Duodenal mucosa (tissue), 2 donors: ENCODE results near the gene ZNF384.
A peak's percentile ranks its signal among the peaks of the same experiment; 100 is the strongest.

Experiments
- H3K27ac ChIP-seq: one replicate; pipeline ENCODE4 v1.7.0; 2013; ENCODE audit warnings: low read depth, low read length
- H3K27me3 ChIP-seq, 2 donors: one replicate each; pipeline ENCODE4 v1.7.0; 2013; ENCODE audit warnings: low read length in 2 of 2, control low read depth in 1 of 2; ENCODE audit not compliant: insufficient read depth in 2 of 2, control insufficient read depth in 1 of 2
- H3K36me3 ChIP-seq, 2 donors: one replicate each; pipeline ENCODE4 v1.7.0; 2013; ENCODE audit warnings: low read length in 2 of 2, control low read depth in 1 of 2; ENCODE audit not compliant: insufficient read depth in 2 of 2, control insufficient read depth in 1 of 2
- H3K4me1 ChIP-seq, 2 donors: one replicate each; pipeline ENCODE4 v1.7.0; 2013; ENCODE audit warnings: low read length in 2 of 2, control low read depth in 1 of 2; ENCODE audit not compliant: insufficient read depth in 2 of 2, control insufficient read depth in 1 of 2
- H3K4me3 ChIP-seq, 2 donors: one replicate each; pipeline ENCODE4 v1.7.0; 2013; ENCODE audit warnings: low read length in 2 of 2, low read depth in 1 of 2
- H3K9ac ChIP-seq, 2 donors: one replicate each; pipeline ENCODE4 v1.7.0; 2013; ENCODE audit warnings: low read length in 2 of 2, low read depth in 1 of 2
- H3K9me3 ChIP-seq, 2 donors: one replicate each; pipeline ENCODE4 v1.7.0; 2013; ENCODE audit warnings: low read length in 2 of 2, control low read depth in 1 of 2; ENCODE audit not compliant: control insufficient read depth in 1 of 2

Gene ZNF384

DNA sequence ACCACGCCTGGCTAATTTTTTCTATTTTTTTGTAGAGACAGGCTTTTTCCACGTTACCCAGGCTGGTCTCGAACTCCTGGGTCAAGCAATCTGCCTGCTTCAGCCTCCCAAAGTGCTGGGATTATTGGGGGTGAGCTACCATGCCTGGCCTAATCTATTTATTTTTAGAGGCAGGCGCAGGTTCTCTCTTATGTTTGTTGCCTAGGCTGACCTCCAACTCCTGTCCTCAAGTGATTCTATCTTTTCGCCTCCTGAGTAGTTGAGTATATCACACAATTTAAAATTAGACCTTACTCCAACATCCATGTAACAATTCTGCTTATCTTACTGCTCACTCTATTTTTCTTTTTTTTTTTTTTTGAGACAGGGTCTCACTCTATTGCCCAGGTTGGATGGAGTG is 35.2 kb downstream of the ZNF384 start:
- Histone ChIP-seq H3K9me3 (no peaks in the 10 kb centered on the region), H3K27ac (no peak overlapping the region), H3K27me3 (no peaks in the 10 kb centered on the region), H3K36me3 (peaks cover 20 to 62% of the 10 kb centered on the region in 2 donors), H3K9ac (no peak overlapping the region), H3K4me1 (no peaks in the 10 kb centered on the region), H3K4me3 (no peak overlapping the region)

- Histone ChIP-seq H3K9me3 (no peaks in the 10 kb centered on the region), H3K4me3 (no peak overlapping the region), H3K9ac (no peak overlapping the region), H3K27me3 (no peaks in the 10 kb centered on the region), H3K4me1 (no peaks in the 10 kb centered on the region), H3K27ac (no peak overlapping the region), H3K36me3 (peaks cover 20 to 63% of the 10 kb centered on the region in 2 donors)
Observed at GRCh38 chr12:6653342-6653741, 35.8 kb downstream of the ZNF384 start.

- H3K36me3 ChIP-seq: peaks cover 20 to 66% of the 10 kb centered on the region in 2 donors
- no peak overlapping the region for H3K9ac ChIP-seq
- H3K9me3 ChIP-seq: no peaks in the 10 kb centered on the region
- no peaks in the 10 kb centered on the region for H3K4me1 ChIP-seq
- H3K27me3 ChIP-seq: no peaks in the 10 kb centered on the region
- no peak overlapping the region for H3K4me3 ChIP-seq
- H3K27ac ChIP-seq: no peak overlapping the region
Observed at GRCh38 chr12:6652391-6652790, 36.8 kb downstream of the ZNF384 start.

DNA sequence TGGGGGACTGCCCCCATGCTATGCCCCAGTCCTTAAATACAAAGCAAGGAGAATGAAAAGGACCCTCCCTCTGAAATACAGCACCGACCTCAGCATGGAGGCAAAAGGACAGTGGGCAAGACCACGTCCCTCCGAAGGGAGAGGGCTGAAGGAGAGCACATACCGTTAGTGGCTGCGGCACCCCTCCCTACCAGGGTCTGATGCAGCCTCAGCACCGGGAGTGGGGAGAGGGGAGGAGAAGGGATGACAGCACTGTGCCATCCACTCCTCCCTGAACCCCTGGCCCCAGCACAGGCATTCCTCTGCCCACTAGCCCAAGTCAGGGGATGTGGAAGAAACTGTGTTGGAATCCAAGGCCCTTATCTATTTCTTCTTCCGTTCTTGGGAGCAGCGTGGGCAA is 38.3 kb downstream of the ZNF384 start:
- H3K27me3 ChIP-seq: no peaks in the 10 kb centered on the region
- H3K4me1 ChIP-seq: peaks cover 7 to 10% of the 10 kb centered on the region in 2 donors
- no peak overlapping the region for H3K9ac ChIP-seq
- no peak overlapping the region for H3K4me3 ChIP-seq
- H3K9me3 ChIP-seq: no peaks in the 10 kb centered on the region
- no peak overlapping the region for H3K27ac ChIP-seq
- peaks cover 20 to 56% of the 10 kb centered on the region in 2 donors for H3K36me3 ChIP-seq

GRCh38 chr12:6647083-6647604 is 42.0 kb downstream of the ZNF384 start, which contains the start of gene ACRBP:
Gene ACRBP, minus strand, starts transcription at chr12:6647432. Its CDS starts 66 bp downstream, at chr12:6647366.
- no peaks in the 10 kb centered on the region for H3K27me3 ChIP-seq
- no peaks in the 10 kb centered on the region for H3K9me3 ChIP-seq
- peak within 1 kb of the TSS; percentile 65 to 76 for H3K9ac ChIP-seq
- H3K4me3 ChIP-seq: peak within 1 kb of the TSS; percentile 71 to 79
- H3K4me1 ChIP-seq: peaks cover 12 to 15% of the 10 kb centered on the region in 2 donors
- H3K27ac ChIP-seq: no peak within 1 kb of the TSS
- H3K36me3 ChIP-seq: peaks cover 13 to 28% of the 10 kb centered on the region in 2 donors

DNA sequence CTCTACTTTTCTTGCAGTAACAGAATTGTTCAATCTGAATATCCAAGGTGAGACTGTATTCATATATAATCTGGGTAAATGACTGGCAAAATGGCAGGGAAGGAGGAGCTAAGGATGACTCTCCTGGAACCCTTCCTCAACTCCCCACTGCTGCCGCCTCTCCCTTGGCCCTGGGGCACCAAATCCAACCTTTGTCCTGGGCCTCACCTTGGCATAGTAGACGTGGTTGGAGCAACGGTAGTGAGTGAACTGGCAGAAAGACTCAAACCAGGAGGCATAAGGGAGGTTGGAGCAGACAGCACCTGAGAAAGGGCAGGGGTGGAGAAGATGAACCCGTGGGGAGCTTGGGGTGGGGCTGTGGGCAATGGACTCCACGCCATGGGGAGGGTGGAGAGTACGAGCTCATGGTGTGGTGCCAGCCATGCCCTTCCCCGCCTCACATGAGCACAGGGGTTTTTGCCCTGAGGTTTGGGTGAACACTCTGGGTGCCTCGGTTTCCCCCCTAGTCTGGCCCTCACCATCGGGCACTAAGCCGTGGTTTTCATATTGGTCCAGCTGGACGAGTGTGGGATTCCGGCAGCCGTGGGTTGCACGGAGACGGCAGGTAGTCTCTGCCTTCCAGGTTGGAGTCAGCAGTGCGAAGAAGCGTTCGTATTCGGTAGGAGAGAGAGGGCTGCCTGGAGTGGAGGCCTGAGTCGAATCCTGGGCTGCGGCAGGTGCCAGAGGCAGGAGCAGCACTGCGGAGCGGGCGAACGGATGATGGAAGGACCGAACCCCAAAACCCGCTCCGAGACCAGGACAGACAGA is 42.7 kb downstream of the ZNF384 start:
- H3K9me3 ChIP-seq: no peaks in the 10 kb centered on the region
- no peaks in the 10 kb centered on the region for H3K27me3 ChIP-seq
- peaks cover 12 to 15% of the 10 kb centered on the region in 2 donors for H3K4me1 ChIP-seq
- H3K4me3 ChIP-seq: peak overlapping the region; percentile 71 to 79
- H3K27ac ChIP-seq: no peak overlapping the region
- peaks cover 13 to 25% of the 10 kb centered on the region in 2 donors for H3K36me3 ChIP-seq
- H3K9ac ChIP-seq: peak overlapping the region; percentile 65 to 76

DNA sequence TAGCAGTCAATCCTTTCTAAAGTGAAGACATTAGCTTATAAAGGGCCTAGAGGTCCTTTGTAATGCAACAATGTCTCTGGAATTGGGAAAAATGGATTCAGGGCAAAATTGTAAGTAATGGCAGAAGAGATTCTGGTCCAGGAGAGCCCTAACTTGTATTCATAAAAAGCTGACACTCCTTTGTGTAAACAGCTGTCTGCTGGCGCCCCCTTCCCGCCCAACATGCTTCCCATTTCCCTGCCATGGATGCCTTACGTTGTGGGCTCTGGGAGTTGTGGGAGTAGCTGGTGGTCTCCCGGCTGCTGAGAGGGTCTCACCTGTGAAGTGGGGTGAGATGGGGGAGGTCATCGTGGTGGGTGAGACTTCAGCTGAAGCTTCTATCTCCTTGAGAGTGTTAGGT is 44.3 kb downstream of the ZNF384 start:
- Histone ChIP-seq H3K27me3 (no peaks in the 10 kb centered on the region), H3K9me3 (no peaks in the 10 kb centered on the region), H3K4me1 (peaks cover 18 to 19% of the 10 kb centered on the region in 2 donors), H3K36me3 (peaks cover 0 to 9% of the 10 kb centered on the region in 2 donors), H3K27ac (no peak overlapping the region), H3K4me3 (no peak overlapping the region), H3K9ac (no peak overlapping the region)

- no peak overlapping the region for H3K9ac ChIP-seq
- H3K27ac ChIP-seq: no peak overlapping the region
- H3K27me3 ChIP-seq: no peaks in the 10 kb centered on the region
- H3K4me3 ChIP-seq: no peak overlapping the region
- H3K4me1 ChIP-seq: peaks cover 18 to 19% of the 10 kb centered on the region in 2 donors
- no peaks in the 10 kb centered on the region for H3K9me3 ChIP-seq
- H3K36me3 ChIP-seq: peaks cover 0 to 9% of the 10 kb centered on the region in 2 donors
Observed at GRCh38 chr12:6644257-6644596, 44.9 kb downstream of the ZNF384 start.

DNA sequence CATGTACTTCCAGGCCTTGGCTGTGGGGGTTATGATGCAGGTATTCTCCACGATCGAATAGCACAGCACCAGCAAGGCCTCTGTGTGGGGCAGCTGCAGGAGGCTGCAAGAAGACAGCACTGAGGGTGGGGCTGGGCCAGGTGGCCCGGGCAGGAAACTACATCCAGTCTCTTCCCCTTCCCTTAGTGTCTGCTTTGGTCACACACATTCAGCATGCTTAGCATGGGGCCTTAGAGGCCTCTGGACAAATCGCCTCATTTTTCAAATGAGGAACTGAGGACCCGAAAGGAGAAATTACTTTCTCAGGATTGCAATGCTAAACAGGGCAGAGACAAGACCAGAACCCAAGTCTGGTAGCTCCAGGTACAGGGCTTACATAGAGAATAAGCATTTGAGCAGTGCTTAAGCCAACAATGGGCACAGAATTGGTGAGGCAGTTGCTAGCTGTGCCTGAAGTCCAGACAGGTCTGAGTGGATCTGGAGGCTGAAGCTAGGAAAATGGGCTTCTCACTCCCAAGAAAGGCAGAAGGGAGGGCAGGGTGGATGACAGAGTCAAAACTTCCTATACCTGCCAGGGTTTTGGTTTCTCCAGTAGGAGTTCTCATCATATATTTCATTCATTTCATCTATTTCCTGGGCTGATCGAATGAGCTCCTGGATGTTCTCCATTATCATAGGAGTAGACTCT is 45.5 kb downstream of the ZNF384 start:
- peaks cover 18 to 19% of the 10 kb centered on the region in 2 donors for H3K4me1 ChIP-seq
- no peaks in the 10 kb centered on the region for H3K9me3 ChIP-seq
- H3K27ac ChIP-seq: no peak overlapping the region
- H3K4me3 ChIP-seq: no peak overlapping the region
- no peaks in the 10 kb centered on the region for H3K27me3 ChIP-seq
- no peak overlapping the region for H3K9ac ChIP-seq
- peaks cover 0 to 7% of the 10 kb centered on the region in 2 donors for H3K36me3 ChIP-seq

DNA sequence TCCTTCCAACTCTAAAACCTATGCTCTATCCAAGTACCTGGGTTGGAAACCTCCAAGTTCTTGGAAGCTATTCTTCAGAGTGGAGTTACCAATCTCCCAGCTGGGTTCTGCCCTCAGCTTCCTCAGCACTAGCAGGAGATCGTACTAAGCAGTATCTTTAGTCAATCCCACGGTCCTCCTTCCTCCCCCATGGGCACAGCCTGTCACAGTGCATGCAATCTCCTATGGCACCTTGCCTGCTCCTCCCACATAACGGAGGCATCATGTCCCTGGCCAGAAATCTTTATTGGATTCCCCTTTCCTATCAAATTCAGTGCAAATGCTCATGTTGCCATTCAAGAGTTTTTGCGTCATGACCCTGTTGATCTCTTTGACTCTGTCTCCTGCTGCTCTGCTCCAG is 48.0 kb downstream of the ZNF384 start:
- H3K36me3 ChIP-seq: no peaks in the 10 kb centered on the region
- H3K27me3 ChIP-seq: no peaks in the 10 kb centered on the region
- no peak overlapping the region for H3K27ac ChIP-seq
- no peak overlapping the region for H3K4me3 ChIP-seq
- no peaks in the 10 kb centered on the region for H3K9me3 ChIP-seq
- H3K4me1 ChIP-seq: peaks cover 15 to 16% of the 10 kb centered on the region in 2 donors
- H3K9ac ChIP-seq: no peak overlapping the region
